HG03521 (cell line): ENCODE measurements around the gene BMI1.
A peak's percentile ranks its signal among the peaks of the same experiment; 100 is the strongest.
"Not testable (repeated sequence)": the region's sequence is repeated elsewhere in the genome, so short reads cannot be mapped to it uniquely, and the experiment has no call there.

Experiments
- ATAC-seq: cut with Tn5 transposase; IDR thresholded peaks from one replicate; pipeline ENCODE4 v1.9.1; 2021; ENCODE audit warnings: mild to moderate bottlenecking, moderate library complexity; ENCODE audit not compliant: unreplicated experiment

Gene BMI1

DNA sequence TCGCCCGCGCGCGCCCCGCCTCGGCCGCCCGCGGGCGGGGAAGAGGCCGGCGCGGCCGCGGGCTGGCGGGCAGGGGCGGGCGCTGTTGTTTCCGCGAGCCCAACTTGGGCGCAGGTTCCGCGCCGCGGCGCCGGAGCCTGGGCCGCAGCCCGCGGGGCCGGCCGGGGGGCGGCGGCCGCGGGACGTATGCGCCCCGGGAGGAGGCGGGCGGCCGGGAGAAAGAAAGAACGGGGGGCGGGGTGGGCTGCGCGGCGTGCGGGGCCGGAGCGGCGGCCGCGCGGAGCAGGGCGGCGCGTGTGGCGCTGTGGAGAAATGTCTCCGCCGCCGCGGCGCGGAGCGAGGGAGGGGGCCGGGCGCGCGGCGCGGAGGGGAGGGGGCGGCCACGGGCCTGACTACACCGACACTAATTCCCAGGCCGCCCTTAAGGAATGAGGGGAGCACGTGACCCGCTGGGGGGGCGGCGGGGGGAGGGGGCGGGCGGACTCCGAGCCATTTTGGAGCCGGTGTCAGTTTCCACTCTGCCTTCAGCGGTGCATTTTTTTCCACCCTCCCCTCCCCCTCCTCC, at the start of gene BMI1:
TSS of gene BMI1 (plus strand) at position 509 of the 565 bp plus-strand sequence. CDS start 5,351 bp downstream, outside the sequence.
- ATAC-seq, result peak; percentile 19

DNA sequence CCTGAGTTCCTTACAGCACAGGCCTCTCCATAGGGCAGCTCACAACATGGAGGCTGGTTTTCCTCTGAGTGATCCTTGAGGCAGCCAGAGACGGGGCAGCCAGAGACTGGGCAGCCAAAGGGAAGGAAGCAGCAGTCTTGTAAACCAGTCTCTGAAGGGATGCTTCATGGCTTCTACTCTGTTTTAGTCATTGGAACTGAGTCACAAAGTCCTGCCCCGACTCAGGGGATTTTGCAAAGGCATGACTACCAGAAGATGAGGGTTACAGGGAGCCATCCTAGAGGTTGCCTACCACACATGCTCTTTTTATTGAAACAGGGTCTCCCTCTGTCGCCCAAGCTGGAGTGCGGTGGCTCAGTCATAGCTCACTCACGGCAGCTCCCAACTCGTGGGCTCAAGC, 49.1 kb upstream of the BMI1 start:
- no peak for ATAC-seq

DNA sequence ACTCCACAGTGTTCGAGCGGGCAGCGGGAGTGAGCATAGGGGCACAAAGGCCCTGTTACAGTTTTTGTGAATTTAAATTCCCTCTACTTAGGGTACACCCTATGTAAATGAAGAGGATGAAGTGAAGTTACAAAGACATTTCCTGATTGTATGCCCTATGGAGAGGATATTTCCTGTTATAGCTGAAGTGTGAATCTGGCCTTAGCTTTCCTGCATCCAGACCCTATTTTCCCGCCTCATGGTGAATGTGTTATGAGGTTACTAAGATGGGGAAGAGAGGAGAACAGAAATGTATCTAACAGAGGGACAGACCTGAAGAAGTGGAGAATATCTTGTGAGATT, 42.5 kb upstream of the BMI1 start:
- ATAC-seq, result no peak

DNA sequence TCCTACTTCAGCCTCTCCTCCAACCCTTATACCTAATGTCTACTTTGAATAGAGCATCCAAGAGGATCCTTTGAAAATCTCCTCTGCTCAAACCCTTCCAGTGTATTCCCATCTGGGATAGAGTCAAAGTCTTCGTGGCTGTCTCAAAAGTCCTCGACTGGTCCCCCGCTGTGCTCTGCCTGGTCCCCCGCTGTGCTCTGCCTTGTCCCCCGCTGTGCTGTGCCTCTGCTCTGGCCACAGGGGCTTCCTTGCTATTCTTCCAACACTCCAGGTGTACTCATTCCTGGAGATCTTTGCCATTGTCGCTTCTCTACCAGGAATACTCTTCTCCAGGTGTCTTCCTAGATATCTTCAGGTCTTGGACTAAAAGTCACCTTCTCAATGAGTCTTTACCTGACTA, 40.8 kb upstream of the BMI1 start:
- no peak for ATAC-seq

DNA sequence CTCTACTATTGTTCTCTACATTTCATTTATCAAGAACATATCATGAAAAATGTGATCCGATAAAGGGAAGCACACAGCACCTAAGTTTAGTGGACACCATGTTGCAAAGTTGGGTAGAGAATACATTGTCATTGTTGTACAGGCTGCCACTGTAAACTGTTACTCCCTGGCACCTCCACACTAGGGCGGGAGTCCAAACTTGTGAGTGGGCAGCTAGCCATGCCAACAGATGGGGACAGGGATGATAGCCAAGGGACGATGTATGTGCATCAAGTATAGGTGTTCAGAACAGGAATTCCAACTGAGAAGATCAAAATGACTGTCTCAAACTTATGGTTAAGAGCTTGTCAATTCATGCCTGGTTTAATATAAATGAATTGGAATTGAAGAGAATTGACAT, 35.8 kb upstream of the BMI1 start:
- no peak for ATAC-seq

DNA sequence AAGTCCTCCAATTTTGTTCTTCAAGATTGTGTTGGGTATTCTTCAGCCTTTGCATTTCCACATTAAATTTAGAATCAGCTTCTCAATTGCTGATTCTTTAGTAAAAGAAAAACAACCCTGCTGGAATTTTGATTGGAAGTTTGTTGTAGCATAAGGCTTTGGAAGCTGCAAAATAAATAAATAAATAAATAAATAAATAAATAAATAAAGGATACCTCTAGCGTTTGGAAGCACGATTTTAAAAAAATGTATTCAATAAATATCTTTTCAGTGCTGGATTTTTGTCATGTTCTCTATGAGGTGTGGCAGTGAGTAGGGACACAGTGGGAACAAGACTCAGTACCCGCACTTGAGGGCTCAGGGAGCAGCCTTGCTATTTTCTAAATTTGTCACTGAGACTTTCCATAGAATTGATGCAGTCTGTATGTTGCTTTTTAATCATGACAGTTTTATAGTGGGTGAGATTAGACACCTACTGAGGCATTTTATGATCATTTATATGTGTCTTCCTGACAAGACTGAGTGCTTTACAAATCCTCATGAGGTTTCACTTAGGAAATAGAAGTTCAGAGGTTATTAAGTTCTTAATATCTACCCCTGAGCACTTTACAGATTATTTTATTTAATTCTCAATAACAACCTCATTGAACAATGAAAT, 27.0 kb upstream of the BMI1 start:
- ATAC-seq, result no peak

DNA sequence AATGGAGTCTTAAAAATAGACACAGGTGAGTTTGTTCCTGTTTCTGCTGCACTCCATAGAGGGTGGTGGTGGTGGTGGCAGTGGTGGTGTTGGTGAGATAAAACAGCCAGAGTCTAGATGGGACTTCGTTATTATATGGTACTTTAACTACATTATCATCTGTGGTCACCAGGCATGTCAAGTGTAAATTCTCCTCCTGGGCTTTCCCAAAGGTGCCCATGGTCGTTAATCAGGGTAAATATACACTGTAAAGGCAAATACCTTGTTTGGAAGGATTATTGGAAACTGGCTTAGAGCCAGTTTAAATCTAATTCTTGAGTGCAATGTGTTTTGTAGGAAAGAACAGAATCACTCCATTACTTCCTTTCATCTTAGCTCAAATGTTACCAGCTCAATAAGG, 26.2 kb upstream of the BMI1 start:
- ATAC-seq, result no peak

DNA sequence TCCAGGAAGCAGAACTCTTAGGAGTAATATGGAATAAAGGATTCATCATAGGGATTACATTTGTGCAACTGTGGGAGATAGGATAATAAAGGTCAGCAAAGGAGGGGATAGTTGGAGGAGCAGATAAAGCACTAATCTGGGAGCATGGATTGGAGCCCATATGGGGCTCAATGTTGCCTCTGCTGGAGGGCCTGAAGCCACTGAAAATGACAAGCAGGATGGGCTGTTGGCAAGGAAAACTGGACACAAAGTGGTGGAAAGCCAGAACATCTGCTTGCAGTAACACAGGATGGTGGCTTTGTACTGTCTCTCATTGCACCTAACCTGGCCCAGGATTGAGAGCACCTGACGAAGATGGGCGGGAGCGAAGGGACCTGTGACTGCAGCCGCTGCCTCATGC, 19.7 kb upstream of the BMI1 start:
- no peak for ATAC-seq

DNA sequence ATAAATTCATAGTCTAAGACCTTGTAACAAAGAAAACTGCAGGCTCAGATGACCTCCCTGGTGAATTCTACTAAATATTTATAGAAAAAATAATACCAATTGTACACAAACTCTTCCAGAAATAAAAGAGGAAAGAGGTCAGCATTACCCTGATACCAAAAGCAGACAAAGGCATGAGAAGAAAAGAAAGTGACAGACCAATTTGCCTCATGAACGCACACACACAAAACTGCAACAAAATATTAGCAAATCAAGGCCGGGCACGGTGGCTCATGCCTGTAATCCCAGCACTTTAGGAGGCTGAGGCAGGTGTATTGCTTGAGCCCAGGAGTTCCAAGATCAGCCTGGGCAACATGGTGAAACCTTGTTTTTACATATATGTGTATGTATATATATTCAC, 17.4 kb upstream of the BMI1 start:
- no peak for ATAC-seq

DNA sequence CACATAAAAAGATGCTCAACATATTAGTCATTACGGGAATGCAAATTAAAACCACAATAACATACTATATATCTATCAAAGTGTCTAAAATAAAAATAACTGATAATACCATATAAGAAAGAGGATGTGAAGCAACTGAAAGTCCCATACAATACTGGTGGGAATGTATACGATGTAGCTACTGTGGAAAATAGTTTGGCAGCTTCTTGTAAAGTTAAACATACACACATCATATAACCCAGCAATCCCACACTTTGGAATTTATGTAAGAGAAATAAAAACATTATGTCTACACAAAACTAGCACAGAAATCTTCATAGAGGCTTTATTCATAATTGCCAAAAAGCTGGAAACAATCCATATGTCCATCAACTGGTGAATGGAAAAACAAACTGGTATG, 15.2 kb upstream of the BMI1 start:
- ATAC-seq, result no peak

DNA sequence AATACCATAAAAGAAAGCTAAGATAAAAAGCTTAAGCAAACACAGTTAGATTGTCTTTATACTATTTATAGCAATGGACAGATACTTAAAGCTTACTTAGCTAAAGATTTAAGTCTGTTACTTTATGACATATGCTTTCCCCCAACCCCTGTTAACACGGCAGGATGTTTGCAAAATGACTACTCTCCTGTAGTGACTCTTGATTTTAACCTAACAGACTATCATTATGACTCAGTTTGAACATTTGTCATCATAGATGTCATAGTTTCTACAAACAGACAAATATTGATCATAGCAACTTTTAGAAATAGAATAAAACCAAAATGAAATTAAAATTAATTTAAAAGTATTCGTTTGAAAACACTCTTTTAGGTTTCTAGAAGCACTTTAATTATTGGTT, 12.5 kb upstream of the BMI1 start:
- ATAC-seq, result peak; percentile 95

DNA sequence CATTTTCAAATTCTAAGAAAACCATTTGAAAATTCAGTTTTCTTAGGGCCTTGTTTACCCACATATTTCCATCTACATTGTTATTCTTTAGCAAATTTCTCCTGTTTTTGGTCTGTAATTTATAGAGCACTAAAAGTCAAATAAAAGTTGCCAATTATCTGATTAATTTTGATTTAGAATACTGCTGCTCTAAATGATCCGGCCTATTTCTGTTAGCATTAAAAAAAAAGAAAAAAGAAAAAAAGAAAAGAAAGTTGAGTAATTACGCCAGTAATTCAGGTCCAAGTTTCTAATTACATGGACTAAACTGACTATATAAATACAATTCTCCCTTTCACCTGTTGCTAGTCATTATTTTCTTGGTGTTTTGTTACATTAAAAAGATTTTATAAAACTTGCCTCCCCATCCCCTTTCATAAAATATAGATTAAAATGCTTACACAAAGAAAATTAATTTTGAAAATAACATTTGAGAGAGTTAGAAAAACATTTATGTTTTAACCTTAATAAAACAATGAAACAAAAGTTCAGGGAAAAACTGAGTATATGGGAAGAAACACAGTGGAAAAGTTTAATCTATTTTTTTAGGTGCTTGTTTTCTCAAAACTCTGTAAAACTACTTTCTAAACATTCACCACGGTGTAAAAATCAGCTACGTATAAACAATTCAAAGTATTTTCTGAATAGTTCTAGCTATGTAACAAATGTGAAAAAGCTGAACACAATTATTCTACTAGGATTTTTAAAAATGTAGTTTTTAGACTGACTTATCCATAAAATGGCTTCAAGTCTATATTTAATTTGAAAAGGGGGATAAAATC, 11.5 kb upstream of the BMI1 start:
- ATAC-seq, result no peak

DNA sequence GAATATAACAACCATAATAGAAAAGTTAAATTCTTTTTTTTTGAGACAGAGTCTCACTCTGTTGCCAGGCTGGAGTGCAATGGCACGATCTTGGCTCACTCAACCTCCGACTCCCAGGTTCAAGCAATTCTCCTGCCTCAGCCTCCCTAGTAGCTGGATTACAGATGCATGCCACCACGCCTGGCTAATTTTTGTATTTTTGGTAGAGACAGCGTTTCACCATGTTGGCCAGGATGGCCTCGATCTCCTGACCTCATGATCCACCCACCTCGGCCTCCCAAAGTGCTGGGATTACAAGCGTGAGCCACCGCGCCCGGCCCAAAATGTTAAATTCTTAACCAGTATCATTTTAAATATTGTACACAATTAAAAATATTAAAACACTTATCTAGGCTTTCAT, 10.9 kb upstream of the BMI1 start:
- not testable (repeated sequence) for ATAC-seq

DNA sequence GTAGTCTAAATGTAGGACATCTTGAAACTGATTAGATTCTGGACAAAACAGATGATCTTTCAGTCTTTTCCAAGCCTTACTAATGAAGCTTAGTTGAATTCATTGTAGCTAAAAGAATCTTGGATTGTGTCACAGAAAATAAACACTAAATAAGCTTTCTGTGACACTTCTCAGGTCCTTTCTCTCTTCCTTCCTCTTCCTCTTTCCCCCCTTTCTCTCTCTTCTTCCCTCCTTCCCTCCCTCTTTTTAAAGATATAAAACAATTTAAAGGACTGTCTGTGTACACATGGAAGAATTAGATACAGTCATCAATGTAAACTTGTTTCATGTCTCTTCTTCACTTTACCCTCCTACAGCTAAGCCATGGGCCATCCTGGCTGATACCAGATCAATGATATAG, 10.0 kb upstream of the BMI1 start:
- no peak for ATAC-seq

DNA sequence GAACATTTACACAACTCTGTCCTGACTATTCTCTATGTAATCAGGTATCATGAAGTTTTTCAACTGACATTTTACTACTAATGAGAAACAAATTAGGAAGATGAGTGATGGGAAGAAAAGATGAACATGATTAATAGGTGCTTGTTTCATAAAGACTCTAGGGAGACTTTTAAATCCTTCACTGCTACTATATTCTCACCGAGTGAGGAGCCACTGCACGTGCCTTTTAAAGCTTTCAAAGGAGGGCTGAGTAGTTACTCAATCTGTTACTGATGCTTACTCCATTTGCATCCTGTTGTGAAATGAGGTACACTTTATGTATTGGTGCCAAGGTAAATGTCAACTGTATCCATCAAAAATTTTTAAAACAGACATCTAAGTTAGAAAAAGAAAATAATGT, 6.0 kb upstream of the BMI1 start:
- ATAC-seq, result no peak

DNA sequence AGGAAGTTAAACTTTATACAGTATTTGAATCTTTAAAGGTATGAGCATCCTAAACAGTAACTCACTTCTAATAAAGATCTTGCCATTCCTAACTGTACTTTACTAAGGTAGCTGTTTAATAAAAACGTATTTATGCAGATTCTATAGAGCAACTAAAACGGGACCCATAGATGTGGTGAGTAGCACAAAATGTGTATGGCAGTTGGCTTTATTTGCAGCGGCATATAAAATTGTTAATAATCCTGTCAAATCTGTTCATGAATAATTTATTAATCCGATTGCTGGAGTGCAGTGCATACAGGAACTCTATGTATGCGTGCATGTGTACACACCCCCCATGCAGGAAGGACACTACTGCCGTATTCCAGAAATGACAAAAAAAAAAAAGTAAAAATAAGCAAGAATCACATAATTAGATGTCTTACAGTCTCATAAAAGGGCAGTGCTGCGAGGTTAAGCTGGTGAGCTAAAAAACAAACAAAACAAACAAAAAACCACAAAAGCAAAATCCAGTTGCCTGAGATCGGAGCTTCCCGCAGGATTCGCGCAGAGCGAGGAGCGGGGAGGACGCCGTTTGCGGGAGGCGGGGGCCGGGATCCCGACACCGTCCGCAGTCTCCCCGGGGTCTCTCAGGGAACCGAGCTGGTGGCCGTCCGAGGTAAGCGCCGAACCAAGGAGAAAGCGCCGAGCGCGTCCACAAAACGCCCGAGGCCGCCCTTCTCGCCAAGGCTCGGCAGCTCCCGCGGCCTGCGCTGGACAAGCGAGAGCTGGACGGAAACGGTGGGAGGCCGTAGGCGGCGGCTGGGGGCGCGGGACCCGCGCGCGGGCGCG, 5.2 kb upstream of the BMI1 start:
- peak; percentile 30 for ATAC-seq

DNA sequence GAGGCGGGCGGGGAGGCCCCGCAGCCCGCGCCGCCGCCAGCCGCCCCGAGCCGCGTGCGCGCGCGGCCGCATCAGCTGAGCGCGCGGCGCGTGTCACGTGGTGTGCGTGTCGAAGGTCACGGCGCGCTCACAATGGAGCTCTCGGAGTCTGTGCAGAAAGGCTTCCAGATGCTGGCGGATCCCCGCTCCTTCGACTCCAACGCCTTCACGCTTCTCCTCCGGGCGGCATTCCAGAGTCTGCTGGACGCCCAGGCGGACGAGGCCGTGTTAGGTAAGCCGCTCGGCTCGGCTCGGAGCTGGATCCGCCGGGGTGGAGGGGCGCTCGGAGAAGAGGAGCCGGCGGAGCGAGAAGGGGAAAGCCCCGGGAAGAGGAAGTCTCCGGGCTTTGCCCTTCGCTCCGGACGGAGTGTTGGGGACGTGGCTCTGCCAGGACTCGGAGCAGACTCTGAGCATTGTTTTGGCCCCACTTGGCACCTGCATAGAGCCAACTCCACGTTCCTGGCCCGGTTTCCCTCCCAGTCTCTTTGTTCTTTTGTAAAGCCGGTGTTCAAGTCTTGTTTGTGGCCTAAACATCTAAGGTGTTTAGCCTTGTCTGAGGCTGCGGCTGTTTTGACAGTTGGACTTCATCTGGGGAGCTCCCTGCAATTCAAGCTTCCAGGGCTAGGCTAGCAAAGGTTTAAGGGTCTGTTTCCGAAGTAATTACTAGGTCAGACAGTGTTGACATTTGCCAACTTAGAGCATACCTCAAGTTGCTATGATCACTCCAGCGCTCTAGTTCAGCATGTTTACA, 4.4 kb upstream of the BMI1 start, which contains the start of gene COMMD3:
TSS of gene COMMD3 (plus strand) at position 103 of the 790 bp plus-strand sequence. CDS start at position 133, 30 bp downstream.
- peak; percentile 57 for ATAC-seq

DNA sequence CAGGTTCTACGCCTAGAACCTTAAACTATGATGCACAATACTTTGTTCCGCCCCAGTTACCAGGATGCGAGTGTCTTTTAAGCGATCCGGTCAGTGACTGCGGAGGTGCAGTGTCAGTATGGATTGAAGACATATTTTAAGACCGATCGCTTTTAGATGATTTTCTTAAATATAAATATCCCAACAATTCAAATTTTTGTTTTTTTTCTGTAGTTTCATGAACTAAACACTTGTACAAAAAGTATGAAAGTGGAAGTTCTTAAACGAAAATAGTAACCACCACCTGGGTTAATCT, 3.9 kb upstream of the BMI1 start:
- peak; percentile 20 for ATAC-seq

DNA sequence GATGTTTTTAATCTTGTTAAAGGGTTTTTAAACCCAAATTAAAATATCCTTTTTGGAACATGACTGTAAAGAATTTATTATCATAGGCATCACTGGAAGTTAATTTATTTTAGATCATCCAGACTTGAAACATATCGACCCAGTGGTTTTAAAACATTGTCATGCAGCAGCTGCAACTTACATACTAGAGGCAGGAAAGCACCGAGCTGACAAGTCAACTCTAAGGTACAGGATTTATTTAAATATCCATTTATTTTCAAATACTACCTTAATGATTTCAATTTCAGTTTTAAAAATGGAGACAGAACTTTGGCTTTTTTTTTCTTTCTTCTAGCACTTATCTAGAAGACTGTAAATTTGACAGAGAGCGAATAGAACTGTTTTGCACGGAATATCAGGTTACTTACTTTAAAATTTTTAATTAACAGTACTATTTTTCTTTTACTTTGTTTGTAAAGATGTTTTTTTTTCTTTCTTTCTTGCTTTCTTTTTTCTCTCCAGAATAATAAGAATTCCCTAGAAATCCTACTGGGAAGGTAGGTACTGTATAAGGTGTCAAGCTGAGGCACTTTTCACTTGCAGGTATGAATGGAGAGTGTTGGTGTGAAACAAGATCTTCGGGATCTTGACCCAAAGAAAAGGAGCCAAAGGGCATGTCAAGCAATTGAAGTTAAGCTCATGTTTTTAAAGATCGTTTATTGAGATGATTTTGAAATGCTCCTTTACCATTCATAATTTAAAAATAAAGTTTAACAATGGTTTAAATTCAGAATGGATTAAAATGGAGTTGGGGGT, 2.9 kb upstream of the BMI1 start:
- no peak for ATAC-seq

DNA sequence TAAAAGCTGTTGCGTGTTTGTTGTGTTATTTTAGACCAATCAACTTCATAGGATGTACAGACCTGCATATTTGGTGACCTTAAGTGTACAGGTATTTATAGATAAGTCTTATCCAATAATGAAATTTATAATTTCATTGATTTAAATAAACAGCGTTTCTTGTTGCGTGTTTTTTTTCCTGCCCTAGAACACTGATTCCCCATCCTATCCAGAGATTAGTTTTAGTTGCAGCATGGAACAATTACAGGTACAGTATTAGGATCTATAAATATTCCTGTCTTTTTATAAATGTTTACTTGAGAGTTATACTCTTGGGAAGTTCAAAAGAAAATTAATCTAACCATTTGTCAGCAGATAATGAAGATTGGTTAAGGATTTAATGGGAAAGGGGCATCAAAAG, 2.1 kb upstream of the BMI1 start:
- ATAC-seq, result no peak
